ENCODE measurements around the gene CLDN22. TPM values are rescaled to one million over a fixed set of nuclear protein-coding genes. Genes with fewer than 3 reads are reported as not detected.

Gene CLDN22
- total RNA-seq, 1 donor, result not detected

GRCh38 chr4:183321516-183321915, 1.4 kb upstream of the CLDN22 start:
- DNase-seq (ENCODE audit: insufficient read length, low spot score, missing footprints), result no peak
- Histone ChIP-seq H3K27ac (ENCODE audit: low read depth, low read length) (no peak overlapping the region), H3K36me3 (ENCODE audit: insufficient read depth, low read length) (peaks cover 5% of the 10 kb centered on the region), H3K9me3 (ENCODE audit: low read depth, low read length) (no peaks in the 10 kb centered on the region), H3K79me2 (ENCODE audit: insufficient read depth, low read length) (no peaks in the 10 kb centered on the region), H2AFZ (ENCODE audit: low read length) (no peak overlapping the region), H3K27me3 (ENCODE audit: insufficient read depth, low read length) (no peaks in the 10 kb centered on the region), H3K4me1 (ENCODE audit: insufficient read depth, low read length) (no peaks in the 10 kb centered on the region), H4K20me1 (ENCODE audit: insufficient read depth, low read length) (no peaks in the 10 kb centered on the region), H3K4me2 (ENCODE audit: insufficient read depth, low read length) (no peak overlapping the region), H3K4me3 (ENCODE audit: insufficient read depth, low read length) (no peak overlapping the region)
- TF ChIP-seq, protein P1, sequence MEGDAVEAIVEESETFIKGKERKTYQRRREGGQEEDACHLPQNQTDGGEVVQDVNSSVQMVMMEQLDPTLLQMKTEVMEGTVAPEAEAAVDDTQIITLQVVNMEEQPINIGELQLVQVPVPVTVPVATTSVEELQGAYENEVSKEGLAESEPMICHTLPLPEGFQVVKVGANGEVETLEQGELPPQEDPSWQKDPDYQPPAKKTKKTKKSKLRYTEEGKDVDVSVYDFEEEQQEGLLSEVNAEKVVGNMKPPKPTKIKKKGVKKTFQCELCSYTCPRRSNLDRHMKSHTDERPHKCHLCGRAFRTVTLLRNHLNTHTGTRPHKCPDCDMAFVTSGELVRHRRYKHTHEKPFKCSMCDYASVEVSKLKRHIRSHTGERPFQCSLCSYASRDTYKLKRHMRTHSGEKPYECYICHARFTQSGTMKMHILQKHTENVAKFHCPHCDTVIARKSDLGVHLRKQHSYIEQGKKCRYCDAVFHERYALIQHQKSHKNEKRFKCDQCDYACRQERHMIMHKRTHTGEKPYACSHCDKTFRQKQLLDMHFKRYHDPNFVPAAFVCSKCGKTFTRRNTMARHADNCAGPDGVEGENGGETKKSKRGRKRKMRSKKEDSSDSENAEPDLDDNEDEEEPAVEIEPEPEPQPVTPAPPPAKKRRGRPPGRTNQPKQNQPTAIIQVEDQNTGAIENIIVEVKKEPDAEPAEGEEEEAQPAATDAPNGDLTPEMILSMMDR (IDR thresholded peaks at IDR 0.05; ENCODE audit: extremely low read depth, low read depth, low read length), result no peak

GRCh38 chr4:183321079-183321478, 1.0 kb upstream of the CLDN22 start:
- no peak overlapping the region for H2AFZ ChIP-seq (ENCODE audit: low read length)
- DNase-seq (ENCODE audit: insufficient read length, low spot score, missing footprints), result no peak

GRCh38 chr4:183318656-183319055, 1.4 kb downstream of the CLDN22 start:
- Histone ChIP-seq H3K9me3 (ENCODE audit: low read depth, low read length) (no peaks in the 10 kb centered on the region), H3K79me2 (ENCODE audit: insufficient read depth, low read length) (no peaks in the 10 kb centered on the region), H2AFZ (ENCODE audit: low read length) (no peak overlapping the region), H3K36me3 (ENCODE audit: insufficient read depth, low read length) (peaks cover 18% of the 10 kb centered on the region), H3K4me3 (ENCODE audit: insufficient read depth, low read length) (no peak overlapping the region), H3K4me1 (ENCODE audit: insufficient read depth, low read length) (no peaks in the 10 kb centered on the region), H4K20me1 (ENCODE audit: insufficient read depth, low read length) (no peaks in the 10 kb centered on the region), H3K4me2 (ENCODE audit: insufficient read depth, low read length) (no peak overlapping the region), H3K27ac (ENCODE audit: low read depth, low read length) (no peak overlapping the region), H3K27me3 (ENCODE audit: insufficient read depth, low read length) (no peaks in the 10 kb centered on the region)
- DNase-seq (ENCODE audit: insufficient read length, low spot score, missing footprints), result no peak
- TF ChIP-seq, protein P1 (IDR thresholded peaks at IDR 0.05; ENCODE audit: extremely low read depth, low read depth, low read length), result no peak

More at GRCh38 chr4:183321079-183321478, 1.0 kb upstream of the CLDN22 start:
- Histone ChIP-seq H3K27ac (ENCODE audit: low read depth, low read length) (no peak overlapping the region), H3K27me3 (ENCODE audit: insufficient read depth, low read length) (no peaks in the 10 kb centered on the region), H3K4me3 (ENCODE audit: insufficient read depth, low read length) (no peak overlapping the region), H3K4me2 (ENCODE audit: insufficient read depth, low read length) (no peak overlapping the region), H3K9me3 (ENCODE audit: low read depth, low read length) (no peaks in the 10 kb centered on the region), H4K20me1 (ENCODE audit: insufficient read depth, low read length) (no peaks in the 10 kb centered on the region), H3K4me1 (ENCODE audit: insufficient read depth, low read length) (no peaks in the 10 kb centered on the region), H3K79me2 (ENCODE audit: insufficient read depth, low read length) (no peaks in the 10 kb centered on the region), H3K36me3 (ENCODE audit: insufficient read depth, low read length) (peaks cover 7% of the 10 kb centered on the region)
- TF ChIP-seq, protein P1 (IDR thresholded peaks at IDR 0.05; ENCODE audit: extremely low read depth, low read depth, low read length), result no peak

- Histone ChIP-seq H3K4me1 (ENCODE audit: insufficient read depth, low read length) (no peaks in the 10 kb centered on the region), H3K4me2 (ENCODE audit: insufficient read depth, low read length) (no peak overlapping the region), H3K9me3 (ENCODE audit: low read depth, low read length) (no peaks in the 10 kb centered on the region), H2AFZ (ENCODE audit: low read length) (no peak overlapping the region), H3K27me3 (ENCODE audit: insufficient read depth, low read length) (no peaks in the 10 kb centered on the region), H3K4me3 (ENCODE audit: insufficient read depth, low read length) (no peak overlapping the region), H3K79me2 (ENCODE audit: insufficient read depth, low read length) (no peaks in the 10 kb centered on the region), H4K20me1 (ENCODE audit: insufficient read depth, low read length) (no peaks in the 10 kb centered on the region), H3K27ac (ENCODE audit: low read depth, low read length) (no peak overlapping the region), H3K36me3 (ENCODE audit: insufficient read depth, low read length) (peaks cover 21% of the 10 kb centered on the region)
- TF ChIP-seq, protein P1 (IDR thresholded peaks at IDR 0.05; ENCODE audit: extremely low read depth, low read depth, low read length), result no peak
- no peak for DNase-seq (ENCODE audit: insufficient read length, low spot score, missing footprints)
Observed at GRCh38 chr4:183314806-183315205, 5.3 kb downstream of the CLDN22 start.
